Measurements from ENCODE around the gene MNX1.
A peak's percentile ranks its signal among the peaks of the same experiment; 100 is the strongest.

The MNX1 gene

GRCh38 chr7:157014635-157015555, 4.4 kb upstream of the MNX1 start:
- DNase-seq (ENCODE audit: low read depth): no peak

DNA sequence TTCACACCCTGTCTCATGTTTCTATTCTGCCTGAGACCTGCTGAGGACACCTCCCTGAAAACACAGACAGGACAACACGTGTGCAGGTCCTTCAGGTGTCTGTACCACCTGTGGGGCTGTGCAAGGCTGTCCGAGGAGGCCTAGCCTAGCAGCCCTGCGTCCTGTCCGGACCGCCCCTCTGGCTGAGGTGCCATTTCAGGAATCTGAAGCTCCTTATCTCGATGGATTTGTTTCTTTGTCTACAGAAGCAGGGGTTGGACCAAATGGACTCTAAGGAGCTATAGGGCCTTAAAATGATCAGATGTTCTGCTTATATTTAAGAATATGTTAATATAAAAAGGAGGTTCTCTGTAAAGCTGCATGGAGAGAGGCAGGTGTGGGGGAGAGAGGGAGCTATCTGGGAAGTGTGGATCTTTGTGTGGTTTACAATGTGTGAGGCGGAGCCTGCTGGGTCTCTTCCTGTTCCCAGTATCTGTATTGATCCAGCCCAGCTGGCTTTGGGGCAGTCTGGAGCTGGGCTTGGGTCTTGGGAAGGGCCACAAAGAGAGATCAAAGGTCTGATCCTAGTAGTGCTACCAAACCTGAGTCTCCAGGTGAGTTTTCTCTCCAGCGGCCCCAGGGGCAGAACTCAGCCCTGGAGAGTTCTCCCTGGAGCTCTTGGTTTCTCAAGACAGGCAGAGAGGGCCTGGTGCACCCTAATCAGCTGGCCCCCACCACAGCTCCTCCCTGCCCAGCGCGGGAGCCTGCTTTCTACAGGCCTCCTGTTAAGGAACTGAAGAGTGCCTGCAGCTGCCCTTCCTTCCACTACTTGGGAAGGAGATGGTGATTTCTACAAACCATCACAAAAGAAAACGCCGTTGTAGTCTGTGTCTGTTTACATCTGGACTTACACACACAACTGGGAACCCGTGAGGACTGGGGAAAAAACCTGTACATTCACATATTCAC, 3.4 kb upstream of the MNX1 start:
- DNase-seq (ENCODE audit: low read depth): no peak

GRCh38 chr7:157013101-157013500, 2.6 kb upstream of the MNX1 start:
- DNase-seq (ENCODE audit: low read depth): no peak

DNA sequence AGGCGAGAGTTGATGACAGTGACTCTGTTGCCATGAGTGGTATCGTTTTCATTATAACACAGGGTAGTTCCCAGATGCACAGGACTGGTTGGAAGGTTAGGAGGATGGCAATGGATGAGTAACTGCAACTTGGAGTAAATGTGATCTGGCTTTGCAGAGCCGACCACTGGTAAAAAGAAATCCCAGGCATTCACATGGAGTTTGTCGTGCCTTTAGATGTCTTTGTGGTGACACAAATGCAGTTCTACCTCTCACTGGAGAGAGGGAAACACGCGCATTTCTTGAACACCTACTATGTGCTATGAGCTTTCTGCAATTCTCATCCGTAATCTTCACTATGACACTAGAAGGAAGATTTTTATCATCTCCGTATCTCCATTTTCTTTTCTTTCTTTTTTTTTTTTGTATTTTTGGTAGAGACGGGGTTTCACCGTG, 1.7 kb upstream of the MNX1 start:
- DNase-seq (ENCODE audit: low read depth): no peak

DNA sequence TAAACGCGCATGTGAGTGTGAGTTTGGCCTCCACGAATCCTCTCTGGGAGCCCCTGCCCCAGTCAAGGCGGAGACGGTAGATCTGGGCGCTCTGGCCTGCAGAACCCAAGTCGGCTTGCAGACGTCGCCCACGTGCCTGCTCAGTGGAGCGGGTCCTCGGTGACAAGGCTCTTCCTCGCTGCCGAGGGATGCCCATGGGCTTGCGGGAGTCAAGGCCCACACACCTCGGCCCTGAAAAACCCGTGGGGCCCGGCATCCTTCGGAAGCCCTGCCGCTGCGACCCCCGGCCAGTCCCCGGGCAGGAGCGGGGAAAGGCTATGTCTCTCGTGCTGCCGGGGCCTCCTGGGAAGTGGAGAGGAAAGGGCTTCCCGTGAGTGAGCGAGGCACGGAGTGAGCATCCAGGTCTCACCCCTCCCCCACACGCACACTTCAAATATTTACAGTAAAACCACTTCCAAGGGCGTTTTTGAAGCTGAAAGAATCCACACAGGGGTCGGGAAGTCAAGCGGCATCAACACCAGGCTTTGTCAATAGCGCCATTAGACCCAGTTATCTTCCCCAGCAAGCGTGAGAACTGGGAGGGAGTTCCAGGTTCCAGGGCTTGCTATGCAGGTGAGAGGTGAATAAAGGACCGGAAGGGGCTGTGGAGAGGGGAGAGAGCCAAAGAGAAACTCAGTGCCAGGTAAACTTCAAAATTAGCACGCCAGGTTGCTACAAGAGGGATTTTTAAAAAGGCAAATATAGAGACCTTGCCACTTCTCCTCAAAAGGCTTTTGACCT, 1.1 kb upstream of the MNX1 start:
- no peak for DNase-seq (ENCODE audit: low read depth)

GRCh38 chr7:157009778-157010587, 480 bp downstream of the MNX1 start:
- no peak for DNase-seq (ENCODE audit: low read depth)

- DNase-seq (ENCODE audit: low read depth): no peak
Observed at GRCh38 chr7:157009170-157009777, 1.2 kb downstream of the MNX1 start.

- DNase-seq (ENCODE audit: low read depth): no peak
Observed at GRCh38 chr7:157008206-157009169, 2.0 kb downstream of the MNX1 start.

GRCh38 chr7:157007470-157008066, 2.9 kb downstream of the MNX1 start:
- no peak for DNase-seq (ENCODE audit: low read depth)

DNA sequence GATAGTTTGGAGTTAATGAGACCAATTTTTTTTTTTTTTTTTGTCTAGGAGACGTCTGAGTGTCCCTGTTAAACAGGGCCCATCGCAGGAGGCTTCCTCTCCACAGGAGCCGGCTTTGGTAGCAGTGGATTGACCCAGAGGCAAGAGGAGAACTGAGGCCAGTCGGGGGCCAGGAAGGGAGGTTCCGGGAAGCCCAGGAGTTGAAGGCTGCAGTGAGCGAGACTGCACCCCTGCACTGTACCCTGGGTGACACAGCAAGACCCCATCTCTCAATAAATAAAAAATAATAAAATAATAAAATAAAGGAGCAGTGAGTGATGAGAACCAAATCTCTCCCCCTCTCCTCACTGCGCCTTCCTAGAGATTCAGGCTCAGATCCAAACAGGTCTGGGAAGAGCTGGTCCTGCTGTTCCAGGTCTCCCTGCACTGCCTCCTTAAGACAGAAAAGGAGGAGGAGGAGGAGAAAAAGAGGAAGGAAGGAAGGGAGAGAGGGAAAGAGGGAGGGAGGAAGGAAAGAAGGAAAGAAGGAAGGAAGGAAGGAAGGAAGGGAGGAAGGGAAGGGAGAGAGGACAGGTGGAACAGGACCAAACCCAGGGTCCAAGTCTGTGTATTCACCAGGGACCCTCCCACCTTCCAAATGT, 3.5 kb downstream of the MNX1 start:
- no peak for DNase-seq (ENCODE audit: low read depth)

- DNase-seq (ENCODE audit: low read depth): no peak
Observed at GRCh38 chr7:157006205-157006747, 4.2 kb downstream of the MNX1 start.

GRCh38 chr7:157005456-157006204, 4.8 kb downstream of the MNX1 start:
- DNase-seq (ENCODE audit: low read depth): no peak

GRCh38 chr7:157004521-157005455, 5.7 kb downstream of the MNX1 start:
- no peak for DNase-seq (ENCODE audit: low read depth)

GRCh38 chr7:157003756-157004520, 6.5 kb downstream of the MNX1 start:
- peak; percentile 32 for DNase-seq (ENCODE audit: low read depth)

- DNase-seq (ENCODE audit: low read depth): no peak
Observed at GRCh38 chr7:157003445-157003755, 7.1 kb downstream of the MNX1 start.

All from fibroblast of gingiva (primary cell).